Measurements from ENCODE around the gene DPYD.

DNA sequence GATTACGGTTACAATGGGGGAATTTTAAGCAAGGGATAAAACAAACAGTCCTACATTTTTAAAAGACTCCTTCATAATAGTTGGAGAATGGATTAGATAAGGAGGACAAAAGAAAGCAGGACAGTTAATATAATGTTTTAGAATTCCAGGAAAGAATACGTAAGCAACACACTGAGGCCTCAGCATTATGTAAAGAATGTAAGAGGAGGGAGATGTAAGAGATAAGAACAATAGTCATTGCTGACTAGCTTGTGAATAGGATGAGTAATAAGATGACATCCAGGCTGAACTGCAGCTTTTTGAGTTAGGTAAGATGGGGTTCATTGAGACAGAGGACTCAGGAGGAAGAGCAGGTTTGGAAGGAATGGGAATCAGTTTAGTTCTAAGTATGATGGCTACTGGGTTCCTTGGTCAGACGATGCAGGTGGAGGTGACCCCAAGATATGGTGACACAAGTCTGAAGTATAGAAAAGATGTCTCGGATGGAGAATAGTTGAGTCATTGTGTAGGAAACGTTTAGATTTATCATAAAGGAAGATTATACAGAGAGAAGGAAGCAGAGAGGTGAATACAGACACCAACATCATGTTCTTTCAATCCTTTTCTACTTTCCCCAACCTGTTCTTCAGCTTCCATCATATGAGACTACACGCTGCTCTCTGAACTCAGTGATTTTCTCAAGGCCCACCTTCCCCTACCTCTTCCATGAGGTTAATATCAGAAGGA is 826.4 kb downstream of the DPYD start:
- no peak for TF ChIP-seq EZH2 (IDR thresholded peaks at IDR 0.05; ENCODE audit: low read length, unreplicated experiment)
- TF ChIP-seq, protein P1, sequence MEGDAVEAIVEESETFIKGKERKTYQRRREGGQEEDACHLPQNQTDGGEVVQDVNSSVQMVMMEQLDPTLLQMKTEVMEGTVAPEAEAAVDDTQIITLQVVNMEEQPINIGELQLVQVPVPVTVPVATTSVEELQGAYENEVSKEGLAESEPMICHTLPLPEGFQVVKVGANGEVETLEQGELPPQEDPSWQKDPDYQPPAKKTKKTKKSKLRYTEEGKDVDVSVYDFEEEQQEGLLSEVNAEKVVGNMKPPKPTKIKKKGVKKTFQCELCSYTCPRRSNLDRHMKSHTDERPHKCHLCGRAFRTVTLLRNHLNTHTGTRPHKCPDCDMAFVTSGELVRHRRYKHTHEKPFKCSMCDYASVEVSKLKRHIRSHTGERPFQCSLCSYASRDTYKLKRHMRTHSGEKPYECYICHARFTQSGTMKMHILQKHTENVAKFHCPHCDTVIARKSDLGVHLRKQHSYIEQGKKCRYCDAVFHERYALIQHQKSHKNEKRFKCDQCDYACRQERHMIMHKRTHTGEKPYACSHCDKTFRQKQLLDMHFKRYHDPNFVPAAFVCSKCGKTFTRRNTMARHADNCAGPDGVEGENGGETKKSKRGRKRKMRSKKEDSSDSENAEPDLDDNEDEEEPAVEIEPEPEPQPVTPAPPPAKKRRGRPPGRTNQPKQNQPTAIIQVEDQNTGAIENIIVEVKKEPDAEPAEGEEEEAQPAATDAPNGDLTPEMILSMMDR (conservative IDR thresholded peaks at IDR 0.05; ENCODE audit: low read depth, low read length) = no peak
- no peak for TF ChIP-seq EZH2phosphoT487 (IDR thresholded peaks at IDR 0.05; ENCODE audit: borderline replicate concordance, low read length)

Data from PC-3 (cell line).